B cell (primary cell): Measurements from ENCODE around the gene ARMS2.

Experiments used
- CTCF ChIP-seq: fragments of 200-600 bp; IDR thresholded peaks from one replicate; pipeline ENCODE4 v1.8.0; 2022; ENCODE audit warnings: antibody characterized with exemption, mild to moderate bottlenecking
- EZH2 ChIP-seq: IDR thresholded peaks from 2 replicates; pipeline ENCODE4 v1.6.1; 2012; ENCODE audit warnings: borderline replicate concordance, low read depth, mild to moderate bottlenecking, moderate library complexity, low read length; ENCODE audit not compliant: insufficient read depth, poor library complexity, severe bottlenecking

DNA sequence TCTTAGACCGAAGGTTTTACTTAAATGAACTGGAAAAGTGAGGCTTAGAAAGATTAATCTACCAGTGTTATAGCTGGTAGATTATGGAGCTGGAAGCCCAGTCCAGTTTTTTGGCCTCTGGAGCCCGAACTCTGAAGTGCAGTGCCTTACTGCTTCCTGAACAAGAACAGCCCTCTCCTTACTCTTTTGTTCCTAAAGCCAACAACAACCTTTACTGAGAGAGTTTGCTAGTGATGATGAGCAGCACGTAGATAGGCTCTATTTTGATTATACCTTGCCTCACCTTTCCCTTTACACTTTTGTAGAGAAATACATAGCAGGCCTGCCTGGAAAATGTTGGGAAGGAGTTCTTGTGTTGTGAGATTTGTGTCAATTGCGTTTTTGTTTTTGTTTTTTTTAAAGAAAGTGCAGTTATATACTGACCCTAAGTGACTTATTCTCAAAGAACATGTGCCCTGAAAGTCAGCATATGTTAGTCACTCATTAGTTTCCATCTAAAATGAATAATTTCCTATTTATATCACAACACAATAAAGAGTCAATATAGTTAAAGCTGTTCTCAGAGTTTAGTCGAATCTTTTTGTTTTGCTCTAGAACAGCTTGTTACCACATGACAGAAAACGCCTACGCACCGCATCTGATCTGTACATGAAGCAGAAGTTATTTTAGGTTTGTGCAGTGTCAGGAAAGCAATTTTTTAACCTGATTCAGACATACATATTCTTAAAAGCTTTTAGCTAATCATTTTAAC is 46.9 kb upstream of the ARMS2 start:
- no peak for TF ChIP-seq CTCF
- no peak for TF ChIP-seq EZH2
